ENCODE results near the gene ATP6V0A1. TPM values are rescaled to one million over a fixed set of nuclear protein-coding genes. Genes with fewer than 3 reads are reported as not detected.
"Not testable (repeated sequence)": the region's sequence is repeated elsewhere in the genome, so short reads cannot be mapped to it uniquely, and the experiment has no call there.

Gene ATP6V0A1
- total RNA-seq, 4 donors from 2014 or later, result 91.8 to 313 (median 115) TPM

GRCh38 chr17:42438600-42439567, 19.8 kb upstream of the ATP6V0A1 start:
- 77 to 87% methylated on average over 8 to 9 of the region's 9 CpGs for WGBS, 2 donors (ENCODE audit: low coverage in 1 of 2)
- no peak for TF ChIP-seq POLR2AphosphoS5 (IDR thresholded peaks at IDR 0.05)
- peak; percentile 25 to 46 (median 38) for TF ChIP-seq CTCF (IDR thresholded peaks at IDR 0.05)
- Histone ChIP-seq H3K27ac (no peak overlapping the region), H3K4me1 (peaks cover 0 to 29% (median 8%) of the 10 kb centered on the region in 4 donors), H3K9me3 (no peaks in the 10 kb centered on the region), H3K36me3 (no peaks in the 10 kb centered on the region), H3K4me3 (no peak overlapping the region), H3K27me3 (no peaks in the 10 kb centered on the region)
- intact Hi-C loops (cut with DNase I; ENCODE audit: low total_unique reads), result no loop called here
- in situ Hi-C loops (cut with MboI; ENCODE audit: low pct_ligation_motif_present in 1 of 4, low pct_unique_long_range_greater_than_20kb in 1 of 4, low sequenced_read_pairs in 3 of 4), result loop anchor here in 2 of 4 donors (10.0 kb wide), 1 partner anchor 86 kb away; no protein-coding TSS in a partner anchor
- DNase-seq, result peak; percentile 56

- TF ChIP-seq EP300 (IDR thresholded peaks at IDR 0.05; ENCODE audit: low read depth), result no peak
- no peak for TF ChIP-seq CTCF (IDR thresholded peaks at IDR 0.05)
- TF ChIP-seq POLR2A (IDR thresholded peaks at IDR 0.05), result no peak
- peak in 1 of 3 donors; percentile 25 for TF ChIP-seq POLR2AphosphoS5 (IDR thresholded peaks at IDR 0.05)
- 33 to 35% methylated on average over 3 to 7 of the region's 7 CpGs for WGBS, 2 donors (ENCODE audit: low coverage in 1 of 2)
- Histone ChIP-seq H3K4me1 (peaks cover 0 to 29% (median 8%) of the 10 kb centered on the region in 4 donors), H3K27me3 (no peaks in the 10 kb centered on the region), H3K9me3 (no peaks in the 10 kb centered on the region), H3K36me3 (no peaks in the 10 kb centered on the region), H3K4me3 (no peak overlapping the region), H3K27ac (peak overlapping the region; percentile 51 to 80 (median 70))
- in situ Hi-C loops (cut with MboI; ENCODE audit: low pct_ligation_motif_present in 1 of 4, low pct_unique_long_range_greater_than_20kb in 1 of 4, low sequenced_read_pairs in 3 of 4) (no loop called here), intact Hi-C loops (cut with DNase I; ENCODE audit: low total_unique reads) (no loop called here)
- DNase-seq, result peak; percentile 32
These were observed 17.1 kb upstream of the ATP6V0A1 start for GRCh38 chr17:42441371-42442195.

GRCh38 chr17:42442196-42442565, 16.5 kb upstream of the ATP6V0A1 start:
- Histone ChIP-seq H3K4me1 (peaks cover 0 to 29% (median 8%) of the 10 kb centered on the region in 4 donors), H3K9me3 (no peaks in the 10 kb centered on the region), H3K27me3 (no peaks in the 10 kb centered on the region), H3K4me3 (no peak overlapping the region), H3K36me3 (no peaks in the 10 kb centered on the region), H3K27ac (peak overlapping the region; percentile 51 to 80 (median 70))
- intact Hi-C loops (cut with DNase I; ENCODE audit: low total_unique reads), result no loop called here
- 33 to 60% methylated on average over 2 to 5 of the region's 5 CpGs for WGBS, 2 donors (ENCODE audit: low coverage in 1 of 2)
- TF ChIP-seq CTCF (IDR thresholded peaks at IDR 0.05) (no peak), EP300 (IDR thresholded peaks at IDR 0.05; ENCODE audit: low read depth) (no peak), POLR2A (IDR thresholded peaks at IDR 0.05) (no peak), POLR2AphosphoS5 (IDR thresholded peaks at IDR 0.05) (no peak)
- no peak for DNase-seq
- in situ Hi-C loops (cut with MboI; ENCODE audit: low pct_ligation_motif_present in 1 of 4, low pct_unique_long_range_greater_than_20kb in 1 of 4, low sequenced_read_pairs in 3 of 4), result no loop called here

GRCh38 chr17:42449176-42449575, 9.5 kb upstream of the ATP6V0A1 start:
- intact Hi-C loops (cut with DNase I; ENCODE audit: low total_unique reads); in situ Hi-C loops (cut with MboI; ENCODE audit: low pct_ligation_motif_present in 1 of 4, low pct_unique_long_range_greater_than_20kb in 1 of 4, low sequenced_read_pairs in 3 of 4); H3K27me3 ChIP-seq; H3K9me3 ChIP-seq; H3K36me3 ChIP-seq; H3K4me1 ChIP-seq; H3K4me3 ChIP-seq; H3K27ac ChIP-seq; DNase-seq: not testable (repeated sequence)
- WGBS, 2 donors (ENCODE audit: low coverage in 1 of 2), result 97% methylated on average over 8 of the region's 27 CpGs; no CpG with 5 or more reads in 1 of the 2 donors

GRCh38 chr17:42449838-42450237, 8.8 kb upstream of the ATP6V0A1 start:
- intact Hi-C loops (cut with DNase I; ENCODE audit: low total_unique reads); H3K36me3 ChIP-seq; H3K27me3 ChIP-seq; DNase-seq; H3K9me3 ChIP-seq; H3K27ac ChIP-seq; H3K4me1 ChIP-seq; H3K4me3 ChIP-seq; in situ Hi-C loops (cut with MboI; ENCODE audit: low pct_ligation_motif_present in 1 of 4, low pct_unique_long_range_greater_than_20kb in 1 of 4, low sequenced_read_pairs in 3 of 4): not testable (repeated sequence)
- no CpG with 5 or more reads among the region's 2 CpGs for WGBS, 2 donors (ENCODE audit: low coverage in 1 of 2)

- H3K9me3 ChIP-seq; H3K36me3 ChIP-seq; H3K4me3 ChIP-seq; H3K27ac ChIP-seq; H3K27me3 ChIP-seq; in situ Hi-C loops (cut with MboI; ENCODE audit: low pct_ligation_motif_present in 1 of 4, low pct_unique_long_range_greater_than_20kb in 1 of 4, low sequenced_read_pairs in 3 of 4); intact Hi-C loops (cut with DNase I; ENCODE audit: low total_unique reads); H3K4me1 ChIP-seq: not testable (repeated sequence)
- WGBS, 2 donors (ENCODE audit: low coverage in 1 of 2), result 67 to 73% methylated on average over 4 to 5 of the region's 5 CpGs
- DNase-seq, result peak; percentile 26
These were observed 7.4 kb upstream of the ATP6V0A1 start for GRCh38 chr17:42451270-42451669.
